K562 (cell line): ENCODE data around the gene PCDHB3. TPM values are rescaled to one million over a fixed set of nuclear protein-coding genes. Genes with fewer than 3 reads are reported as not detected.

Experiments
- ATAC-seq: fragments of 200-7000 bp; cut with Tn5 transposase; 3 replicates; pipeline ENCODE4 v1.9.1; 2020; ENCODE audit warnings: moderate library complexity
- BruUV-seq: library from RNA; stranded (reverse); fragments of 400-500 nt; replicated peaks from 2 replicates; lab custom pipeline; 2021; lab: Mats Ljungman, UMichigan
- CTCF ChIA-PET: fragments of 300-600 bp; formaldehyde crosslinking; extraction: SDS; loops from one replicate; lab custom pipeline; 2021; ENCODE audit warnings: low intra/inter-chr PET ratio; lab: Yijun Ruan, JAX
- POLR2A ChIA-PET: fragments of 300-600, 350-650 bp; sonication (Branson Sonifier 250); formaldehyde crosslinking; extraction: SDS; loops from one replicate; lab custom pipeline; 2021; ENCODE audit warnings: antibody characterized with exemption, inconsistent platforms; lab: Yijun Ruan, JAX
- DNase-seq, 4 experiments: peaks; one replicate each; pipeline versions ENCODE4 v3.0.0 to v3.0.0-alpha.2; 2011 to 2018; ENCODE audit warnings: low spot score in 3 of 4, mixed read lengths in 3 of 4; ENCODE audit errors: extremely low read depth in 1 of 4
- FAIRE-seq: peaks from 2 replicates; lab custom pipeline; 2011; peaks lifted over from hg19 to GRCh38; lab: Jason Lieb, UNC
- H2AFZ ChIP-seq: 2 replicates; pipeline ENCODE4 v1.6.0; 2011; ENCODE audit warnings: low read depth, low read length, control low read depth, inconsistent platforms
- H3K27ac ChIP-seq: fragments of 200-600 bp; 3 replicates; pipeline ENCODE4 v1.8.0; 2011; ENCODE audit warnings: low read depth, mild to moderate bottlenecking, control low read depth, inconsistent platforms, low read length, moderate library complexity, mixed read lengths; ENCODE audit errors: extremely low read depth
- H3K27me3 ChIP-seq, 2 experiments: fragments of 300-600 bp in 1 of 2; 2 replicates in 1 of 2; 3 replicates in 1 of 2; pipeline versions ENCODE4 v1.6.0 to v1.8.0; 2011; ENCODE audit warnings: inconsistent platforms in 2 of 2, low read length in 2 of 2, mild to moderate bottlenecking in 1 of 2, mixed read lengths in 1 of 2, moderate library complexity in 1 of 2; ENCODE audit not compliant: control insufficient read depth in 2 of 2, insufficient read depth in 2 of 2
- H3K36me3 ChIP-seq: fragments of 300-600 bp; 3 replicates; pipeline ENCODE4 v1.8.0; 2011; ENCODE audit warnings: mild to moderate bottlenecking, low read length, inconsistent platforms; ENCODE audit not compliant: control insufficient read depth, insufficient read depth
- H3K4me1 ChIP-seq, 2 experiments: fragments of 200-600 bp in 1 of 2; replicated peaks in 1 of 2; 2 replicates in 1 of 2; 3 replicates in 1 of 2; pipeline versions ENCODE4 v1.5.1 to v1.8.0; 2011; ENCODE audit warnings: inconsistent platforms in 2 of 2, low read length in 2 of 2, mild to moderate bottlenecking in 1 of 2, mixed read lengths in 1 of 2, moderate library complexity in 1 of 2; ENCODE audit not compliant: control insufficient read depth in 2 of 2, insufficient read depth in 2 of 2
- H3K4me2 ChIP-seq: 2 replicates; pipeline ENCODE4 v1.6.1; 2011; ENCODE audit warnings: low read length, control low read depth, inconsistent platforms, mixed read lengths; ENCODE audit not compliant: insufficient read depth
- H3K4me3 ChIP-seq: fragments of 200-600 bp; sonication (generic), shearing (Covaris generic); 2 replicates; pipeline ENCODE4 v1.5.1; 2016; ENCODE audit warnings: control low read depth, inconsistent platforms
- H3K79me2 ChIP-seq: fragments of 200-600 bp; 3 replicates; pipeline ENCODE4 v1.8.0; 2011; ENCODE audit warnings: low read length, inconsistent platforms; ENCODE audit not compliant: control insufficient read depth, insufficient read depth
- H3K9ac ChIP-seq, 2 experiments: 2 replicates each; pipeline versions ENCODE4 v1.6.0 to v1.6.1; 2011; ENCODE audit warnings: low read depth in 2 of 2, low read length in 2 of 2, control low read depth in 1 of 2, inconsistent platforms in 1 of 2, mild to moderate bottlenecking in 1 of 2, mixed read lengths in 1 of 2; ENCODE audit not compliant: insufficient read depth in 1 of 2
- H3K9me1 ChIP-seq: one replicate; pipeline ENCODE4 v1.6.0; 2011; ENCODE audit warnings: inconsistent platforms, mild to moderate bottlenecking, low read length, moderate library complexity; ENCODE audit not compliant: control insufficient read depth, insufficient read depth
- H3K9me3 ChIP-seq: replicated peaks from 2 replicates; pipeline ENCODE4 v1.5.1; 2011; ENCODE audit warnings: low read depth, low read length, inconsistent platforms; ENCODE audit not compliant: control insufficient read depth, insufficient read depth
- H4K20me1 ChIP-seq: replicated peaks from 2 replicates; pipeline ENCODE4 v1.6.1; 2011; ENCODE audit warnings: low read length, inconsistent platforms, mixed read lengths; ENCODE audit not compliant: control insufficient read depth, insufficient read depth
- CTCF ChIP-seq, 3 experiments: IDR thresholded peaks in 2 of 3; conservative IDR thresholded peaks in 1 of 3; 2 replicates each; pipeline ENCODE4 v1.5.1; 2011 to 2012; ENCODE audit warnings: low read length in 3 of 3, mild to moderate bottlenecking in 3 of 3, control low read depth in 2 of 3, improper control_type of control experiment in 1 of 3, inconsistent platforms in 1 of 3, low read depth in 1 of 3, mixed read lengths in 1 of 3, moderate library complexity in 1 of 3; ENCODE audit not compliant: insufficient read depth in 2 of 3
- HINFP ChIP-seq: fragments of 450-650 bp; conservative IDR thresholded peaks from 2 replicates; pipeline ENCODE4 v1.6.1; 2016; ENCODE audit warnings: missing genetic modification characterization, low read depth, mild to moderate bottlenecking, control low read depth, missing compliant biosample characterization
- RAD21 ChIP-seq, 2 experiments: fragments of 250-450 bp in 1 of 2; fragments of 450-650 bp in 1 of 2; sonication (Bioruptor Pico) in 1 of 2; formaldehyde crosslinking in 1 of 2; IDR thresholded peaks in 1 of 2; conservative IDR thresholded peaks in 1 of 2; 2 replicates each; pipeline versions ENCODE4 v1.4.0 to v1.8.0; 2020 to 2022; ENCODE audit warnings: mild to moderate bottlenecking in 2 of 2, moderate library complexity in 1 of 2
- RHOXF2B ChIP-seq: fragments of 250-450 bp; sonication (Bioruptor Pico); conservative IDR thresholded peaks from 2 replicates; pipeline ENCODE4 v1.5.1; 2021
- YY1 ChIP-seq, 3 experiments: IDR thresholded peaks; 2 replicates each; pipeline ENCODE4 v1.6.1; 2011; ENCODE audit warnings: low read length in 2 of 3, mild to moderate bottlenecking in 2 of 3, moderate library complexity in 2 of 3, borderline replicate concordance in 1 of 3, control low read depth in 1 of 3, low read depth in 1 of 3; ENCODE audit not compliant: insufficient read depth in 3 of 3, insufficient replicate concordance in 2 of 3, control insufficient read depth in 1 of 3, insufficient read length in 1 of 3; ENCODE audit errors: extremely low read depth in 1 of 3
- ZEB2 ChIP-seq: fragments of 450-650 bp; IDR thresholded peaks from 2 replicates; pipeline ENCODE4 v1.6.1; 2016
- WGBS: fragments of 100-300 bp; shearing (Covaris generic); methylation state at CpG from one replicate; pipeline ENCODE4 v1.1.6; 2016; ENCODE audit warnings: low coverage, mixed read lengths; ENCODE audit not compliant: insufficient coverage; ENCODE audit errors: missing lambda C conversion rate; 5-methylcytosine and 5-hydroxymethylcytosine counted together
- in situ Hi-C: fragments of 300-500 bp; cut with MboI; formaldehyde crosslinking; loops from 4 replicates; pipeline ENCODE4 v1.15.0; 2018; ENCODE audit warnings: inconsistent platforms, mixed read lengths
- intact Hi-C: fragments of 100-400 bp; cut with micrococcal nuclease; formaldehyde crosslinking; loops from 2 replicates; pipeline ENCODE4 v1.14.2; 2022
- polyA plus RNA-seq, 8 experiments: library from polyadenylated mRNA; depleted of rRNA in 4 of 8; stranded (reverse) in 5 of 8; unstranded in 3 of 8; fragments of >200 nt; fragmentation: Nextera tagmentation in 2 of 8; fragmentation: Illumina TruSeq in 1 of 8; extraction: Ambion mirVana in 2 of 8; extraction: Trizol in 1 of 8; gene quantifications; 2 replicates each; pipeline versions ENCODE4 v1.2.1 to v1.2.3, GENCODE V29; 2011 to 2014; ENCODE audit warnings: inconsistent platforms in 1 of 8, missing spikeins in 1 of 8
- total RNA-seq, 7 experiments: library from RNA; depleted of rRNA in 6 of 7; stranded (reverse); fragments of >200 nt in 6 of 7; fragmentation: Illumina TruSeq in 2 of 7; extraction: Trizol in 2 of 7; gene quantifications; 2 replicates each; pipeline versions ENCODE4 v1.2.1 to v1.2.3, GENCODE V29; 2011 to 2021; ENCODE audit warnings: low replicate concordance in 1 of 7

Gene PCDHB3
- total and polyA plus RNA-seq, 9 of the 15 experiments (the other 6 are each of a cell fraction or from before 2014, with no cell fraction given) = not detected

GRCh38 chr5:141084487-141084989 is 15.7 kb upstream of the PCDHB3 start:
- Histone ChIP-seq H3K4me1 (no peaks in the 10 kb centered on the region), H3K79me2 (no peaks in the 10 kb centered on the region), H3K27ac (no peak overlapping the region), H4K20me1 (no peaks in the 10 kb centered on the region), H3K4me3 (no peak overlapping the region), H3K36me3 (no peaks in the 10 kb centered on the region), H3K9ac (no peak overlapping the region), H2AFZ (no peak overlapping the region), H3K9me1 (no peaks in the 10 kb centered on the region), H3K9me3 (no peaks in the 10 kb centered on the region), H3K4me2 (no peak overlapping the region)
- DNase-seq = peak; percentile 7 to 23 (median 12)
- CTCF ChIA-PET = interaction anchor here (0.5 kb wide), 1 partner anchor 27 kb away, joined by 3 read pairs; no protein-coding TSS in a partner anchor
- in situ Hi-C loops (no loop called here), intact Hi-C loops (no loop called here)
- POLR2A ChIA-PET = no interaction called here
- BruUV-seq = no TSS peak
- WGBS = 2% methylated on average over 19 of the region's 21 CpGs
- ATAC-seq = peak; percentile 90
- FAIRE-seq = no peak
- TF ChIP-seq HINFP (tag) (no peak), ZEB2 (no peak), CTCF (IDR thresholded peaks at IDR 0.05 in 2 of 3, conservative IDR thresholded peaks at IDR 0.05 in 1 of 3; ENCODE audit: insufficient read depth in 2 of 3, low read depth in 1 of 3, low read length in 3 of 3) (peak; percentile 33 to 51 (median 50); a peak in 4 of 6 replicates), RAD21 (CRISPR knock-in tag; conservative IDR thresholded peaks at IDR 0.05 in 1 of 2, IDR thresholded peaks at IDR 0.05 in 1 of 2) (peak; percentile 10 to 25; a peak in 1 of 4 replicates), YY1 (IDR thresholded peaks at IDR 0.05; ENCODE audit: borderline replicate concordance in 1 of 3, control insufficient read depth in 1 of 3, extremely low read depth in 1 of 3, insufficient read depth in 3 of 3, insufficient read length in 1 of 3, insufficient replicate concordance in 2 of 3, low read depth in 1 of 3, low read length in 2 of 3) (peak in 1 of 3 experiments; percentile 61), RHOXF2B (CRISPR knock-in tag) (no peak)
- TF ChIP-seq, all 486 proteins: peak for 3
- H3K27me3 ChIP-seq = no peaks in the 10 kb centered on the region
